GM18507 (cell line): ENCODE results near the gene RHEB.

Source experiments
- DNase-seq: peaks from one replicate; pipeline ENCODE4 v3.0.0; 2011; ENCODE audit warnings: low read depth; ENCODE audit not compliant: insufficient read length; ENCODE audit errors: extremely low spot score
- FAIRE-seq: peaks from 2 replicates; lab custom pipeline; 2011; peaks lifted over from hg19 to GRCh38; lab: Jason Lieb, UNC

RHEB gene

GRCh38 chr7:151506901-151507382, 12.8 kb downstream of the RHEB start:
- DNase-seq, result no peak
- no peak for FAIRE-seq

- DNase-seq (no peak), FAIRE-seq (no peak)
These were observed 13.7 kb downstream of the RHEB start for GRCh38 chr7:151505836-151506468.

DNA sequence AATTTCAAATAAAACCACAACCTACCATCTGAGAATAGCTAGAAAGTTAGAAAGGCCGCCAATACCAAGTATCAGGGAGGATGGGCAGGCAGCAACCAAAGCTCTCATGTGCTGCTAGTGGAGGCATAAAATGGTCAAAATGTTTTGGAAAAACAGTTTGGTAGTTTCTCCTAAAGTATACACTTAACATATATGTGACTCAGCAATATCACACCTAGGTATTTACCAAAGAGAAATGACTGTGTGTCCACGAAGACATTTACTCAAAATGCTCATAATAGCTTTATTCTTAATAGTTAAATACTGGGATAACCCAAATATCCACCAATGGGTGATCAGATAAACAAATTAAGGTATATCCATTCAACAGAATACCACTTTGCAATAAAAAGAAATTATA, 14.3 kb downstream of the RHEB start:
- FAIRE-seq (no peak), DNase-seq (no peak)

DNA sequence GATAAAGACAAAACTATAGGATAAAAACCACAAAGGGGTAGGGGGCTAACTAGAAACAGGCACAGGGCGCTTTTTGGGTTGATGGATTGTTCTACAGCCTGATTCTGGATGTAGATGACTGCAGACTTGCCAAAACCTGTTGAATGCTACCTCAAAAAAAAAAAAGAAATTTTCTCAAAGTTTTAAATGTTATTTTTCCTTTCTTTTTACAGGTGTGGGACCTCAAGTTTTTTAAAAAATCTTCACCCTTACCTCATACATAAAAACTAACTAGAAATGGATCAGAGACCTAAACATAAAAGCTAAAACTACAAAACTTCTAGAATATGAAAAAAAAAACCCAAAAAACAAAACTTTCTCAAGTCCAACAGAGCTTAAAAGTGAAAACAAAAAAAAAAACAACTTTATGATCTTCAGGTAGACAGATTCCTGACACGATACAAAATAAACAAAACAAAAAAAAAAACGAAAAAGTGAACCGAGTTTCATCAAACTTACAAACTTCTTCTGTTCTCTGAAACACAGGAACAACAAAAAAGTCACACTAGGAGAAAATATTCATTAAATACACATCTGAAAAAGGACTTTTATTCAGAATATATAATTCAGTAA, 14.9 kb downstream of the RHEB start:
- no peak for DNase-seq
- FAIRE-seq, result no peak

GRCh38 chr7:151503902-151504714, 15.6 kb downstream of the RHEB start:
- FAIRE-seq (no peak), DNase-seq (no peak)

- FAIRE-seq, result no peak
- no peak for DNase-seq
These were observed 18.0 kb downstream of the RHEB start for GRCh38 chr7:151501676-151502075.

- FAIRE-seq (no peak), DNase-seq (no peak)
These were observed 21.2 kb downstream of the RHEB start for GRCh38 chr7:151498495-151498894.

DNA sequence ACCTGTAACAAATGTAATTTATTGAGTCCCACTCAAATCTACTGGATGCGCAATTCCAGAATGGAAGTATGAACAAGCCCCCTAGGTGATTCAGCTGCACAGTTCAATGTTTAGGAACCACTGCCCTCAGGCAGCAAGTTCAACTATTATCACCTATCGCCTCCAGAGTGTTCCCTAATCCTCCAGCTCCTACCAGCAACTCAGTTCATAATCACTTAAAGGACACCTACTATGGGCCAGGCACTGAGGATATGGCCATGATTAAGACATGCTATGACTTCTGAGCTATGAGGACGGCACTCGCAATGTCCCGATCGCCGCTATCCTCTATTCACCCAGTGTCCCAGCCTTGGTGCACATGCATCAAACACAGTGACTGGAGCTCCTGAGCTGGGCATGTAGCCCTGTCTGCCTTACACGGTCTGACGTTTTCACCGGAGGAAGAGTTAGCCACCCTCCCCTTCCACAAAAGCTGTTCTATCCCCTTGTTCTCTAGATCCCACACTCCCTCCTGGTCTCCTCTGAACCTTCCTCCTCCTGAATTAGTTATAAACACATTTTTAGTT, 22.3 kb downstream of the RHEB start:
- DNase-seq (no peak), FAIRE-seq (no peak)

GRCh38 chr7:151495360-151495759, 24.3 kb downstream of the RHEB start:
- FAIRE-seq (no peak), DNase-seq (no peak)

- FAIRE-seq (no peak), DNase-seq (no peak)
These were observed 25.1 kb downstream of the RHEB start for GRCh38 chr7:151494298-151495284.

- DNase-seq (no peak), FAIRE-seq (no peak)
These were observed 26.6 kb downstream of the RHEB start for GRCh38 chr7:151493083-151493482.

DNA sequence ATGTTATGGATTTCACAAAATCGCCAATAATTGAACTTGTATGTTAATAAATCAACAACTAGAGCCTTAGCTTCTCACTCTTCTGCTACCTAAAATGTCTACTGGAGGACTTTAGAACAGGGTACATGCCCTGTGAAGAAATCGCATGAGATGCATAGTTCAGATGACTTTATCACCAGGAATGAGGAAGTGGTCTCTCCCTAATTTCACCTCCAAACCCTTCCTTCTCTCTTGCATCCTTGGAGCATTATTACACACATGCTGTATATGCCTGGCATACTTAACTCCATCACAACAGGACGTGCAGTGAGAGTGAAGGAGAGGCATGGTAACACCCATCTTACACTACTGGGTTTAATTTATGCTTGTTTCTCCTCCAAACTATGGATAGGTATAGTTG, 27.8 kb downstream of the RHEB start:
- FAIRE-seq (no peak), DNase-seq (no peak)

GRCh38 chr7:151490456-151491105, 29.1 kb downstream of the RHEB start:
- no peak for DNase-seq
- no peak for FAIRE-seq

GRCh38 chr7:151489498-151489897, 30.2 kb downstream of the RHEB start:
- DNase-seq, result no peak
- no peak for FAIRE-seq

- no peak for FAIRE-seq
These were observed 31.6 kb downstream of the RHEB start for GRCh38 chr7:151488096-151488495.

GRCh38 chr7:151487228-151487627, 32.5 kb downstream of the RHEB start:
- DNase-seq, result no peak
- no peak for FAIRE-seq

More at GRCh38 chr7:151488096-151488495, 31.6 kb downstream of the RHEB start:
- no peak for DNase-seq

GRCh38 chr7:151486074-151486473, 33.6 kb downstream of the RHEB start:
- DNase-seq, result no peak
- no peak for FAIRE-seq

GRCh38 chr7:151484971-151485707, 34.6 kb downstream of the RHEB start:
- DNase-seq, result no peak
- FAIRE-seq, result no peak
